COLO668 (cell line): ENCODE data around the gene USP2.

Experiments used
- DNase-seq: peaks from one replicate; lab custom pipeline; 2025; ENCODE audit not compliant: unreplicated experiment; lab: John Stamatoyannopoulos, UW

The USP2 gene

GRCh38 chr11:119307219-119307618, 74.3 kb downstream of the USP2 start:
- no peak for DNase-seq

GRCh38 chr11:119306373-119306890, 75.1 kb downstream of the USP2 start:
- no peak for DNase-seq

- no peak for DNase-seq
Measured at GRCh38 chr11:119305556-119306372, 75.7 kb downstream of the USP2 start.
